Fibroblast of peridontal ligament (primary cell): ENCODE results near the gene SELENON.

ENCODE experiments used
- DNase-seq: peaks from one replicate; pipeline ENCODE4 v3.0.0-alpha.2; 2010; ENCODE audit errors: extremely low read depth

The SELENON gene, protein sequence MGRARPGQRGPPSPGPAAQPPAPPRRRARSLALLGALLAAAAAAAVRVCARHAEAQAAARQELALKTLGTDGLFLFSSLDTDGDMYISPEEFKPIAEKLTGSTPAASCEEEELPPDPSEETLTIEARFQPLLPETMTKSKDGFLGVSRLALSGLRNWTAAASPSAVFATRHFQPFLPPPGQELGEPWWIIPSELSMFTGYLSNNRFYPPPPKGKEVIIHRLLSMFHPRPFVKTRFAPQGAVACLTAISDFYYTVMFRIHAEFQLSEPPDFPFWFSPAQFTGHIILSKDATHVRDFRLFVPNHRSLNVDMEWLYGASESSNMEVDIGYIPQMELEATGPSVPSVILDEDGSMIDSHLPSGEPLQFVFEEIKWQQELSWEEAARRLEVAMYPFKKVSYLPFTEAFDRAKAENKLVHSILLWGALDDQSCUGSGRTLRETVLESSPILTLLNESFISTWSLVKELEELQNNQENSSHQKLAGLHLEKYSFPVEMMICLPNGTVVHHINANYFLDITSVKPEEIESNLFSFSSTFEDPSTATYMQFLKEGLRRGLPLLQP

DNA sequence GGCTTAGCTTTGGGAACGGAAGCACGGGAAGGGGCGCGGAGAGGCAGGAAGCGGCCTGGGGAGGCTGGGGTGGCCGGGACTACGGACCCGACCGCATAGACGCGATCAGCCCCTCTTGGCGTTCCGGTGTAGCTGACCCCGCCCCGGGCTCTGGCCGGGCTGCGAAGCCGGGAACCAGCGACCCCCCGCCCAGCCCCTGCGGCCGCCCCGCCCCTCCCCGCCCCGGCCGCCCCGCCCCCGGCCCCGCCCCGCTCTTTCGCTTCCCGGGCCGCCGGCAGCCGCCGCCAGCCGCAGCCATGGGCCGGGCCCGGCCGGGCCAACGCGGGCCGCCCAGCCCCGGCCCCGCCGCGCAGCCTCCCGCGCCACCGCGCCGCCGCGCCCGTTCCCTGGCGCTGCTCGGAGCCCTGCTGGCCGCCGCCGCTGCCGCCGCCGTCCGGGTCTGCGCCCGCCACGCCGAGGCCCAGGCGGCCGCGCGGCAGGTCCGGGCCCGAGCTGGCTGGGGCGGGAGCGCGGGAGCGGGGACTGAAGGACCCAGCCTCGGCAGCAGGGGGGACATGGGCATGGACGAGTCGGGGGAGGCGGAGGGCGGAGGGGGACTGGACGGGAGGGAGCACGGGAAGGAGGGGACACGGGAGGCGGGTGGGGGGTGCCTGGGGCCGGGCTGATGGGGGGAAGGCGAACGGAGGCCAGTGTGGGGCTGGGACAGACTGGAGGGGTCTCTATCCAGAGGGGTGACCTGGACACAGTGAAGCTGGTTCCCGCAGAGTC, at the start of gene SELENON:
SELENON (plus strand) TSS at position 259 of the 768 bp plus-strand sequence; CDS start at position 297, 38 bp downstream.
- DNase-seq = no peak

DNA sequence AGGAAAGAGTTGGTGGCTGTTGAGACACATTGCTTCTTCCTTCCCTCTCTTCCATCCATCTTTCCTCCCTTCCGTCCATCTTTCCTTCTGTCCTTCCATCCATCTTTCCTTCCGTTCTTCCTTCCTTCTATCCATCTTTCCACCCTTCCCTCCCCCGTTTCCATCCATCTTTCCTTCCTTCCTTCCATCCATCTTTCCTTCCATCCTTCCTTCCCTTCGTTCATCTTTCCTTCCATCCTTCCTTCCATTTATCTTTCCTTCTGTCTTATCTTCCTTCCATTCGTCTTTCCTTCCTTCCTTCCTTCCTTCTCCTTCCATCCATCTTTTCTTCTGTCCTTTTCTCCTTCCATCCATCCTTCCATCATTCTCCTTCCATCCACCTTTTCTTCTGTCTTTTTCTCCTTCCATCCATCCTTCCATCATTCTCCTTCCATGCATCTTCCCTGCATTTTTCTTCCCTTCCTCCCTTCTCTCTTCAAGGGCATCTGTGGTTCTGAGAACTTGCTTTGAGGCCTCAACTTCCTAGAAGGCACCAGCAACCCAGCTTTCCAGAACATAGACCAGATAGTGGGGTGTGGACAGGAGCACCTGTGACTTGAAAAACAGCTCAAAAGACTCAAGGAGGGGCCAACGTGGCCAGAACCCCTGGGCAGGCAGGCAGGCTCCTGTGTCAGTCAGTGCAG, 48.9 kb upstream of the SELENON start:
- DNase-seq = no peak

DNA sequence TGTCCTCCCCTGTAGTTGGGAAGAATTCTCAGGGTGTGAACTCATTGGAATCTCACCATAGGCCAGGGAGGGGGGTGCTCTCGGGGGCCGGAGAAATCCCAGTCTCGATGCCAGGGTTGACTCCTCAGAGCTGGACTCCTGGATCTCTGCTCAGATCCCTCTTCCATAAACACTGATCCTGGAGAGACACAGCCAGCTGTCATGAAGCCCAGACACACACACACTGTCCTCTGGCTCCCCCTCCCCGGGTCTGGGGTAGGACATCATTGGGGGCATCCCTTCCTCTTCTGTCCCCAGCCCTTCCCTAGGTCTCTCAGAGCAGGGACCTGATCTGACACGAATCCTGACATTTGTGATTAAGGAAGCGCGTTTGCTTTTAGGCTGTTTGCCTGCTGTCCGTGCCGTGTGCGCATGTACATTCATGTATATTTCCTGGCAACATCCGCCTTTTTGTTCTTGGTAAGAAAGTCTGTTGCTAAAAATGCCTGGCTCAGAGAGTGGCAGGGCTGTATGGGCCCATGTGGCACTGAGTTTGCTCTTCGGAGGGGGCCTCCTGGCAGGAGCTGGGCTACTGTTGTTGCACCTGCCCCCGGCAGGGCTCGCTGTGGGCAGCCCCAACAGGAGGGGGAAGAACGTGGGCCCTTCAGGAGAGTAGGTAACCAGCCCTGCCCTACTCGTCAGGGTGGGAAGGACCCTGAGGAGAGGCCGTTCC, 45.4 kb upstream of the SELENON start:
- DNase-seq = no peak

DNA sequence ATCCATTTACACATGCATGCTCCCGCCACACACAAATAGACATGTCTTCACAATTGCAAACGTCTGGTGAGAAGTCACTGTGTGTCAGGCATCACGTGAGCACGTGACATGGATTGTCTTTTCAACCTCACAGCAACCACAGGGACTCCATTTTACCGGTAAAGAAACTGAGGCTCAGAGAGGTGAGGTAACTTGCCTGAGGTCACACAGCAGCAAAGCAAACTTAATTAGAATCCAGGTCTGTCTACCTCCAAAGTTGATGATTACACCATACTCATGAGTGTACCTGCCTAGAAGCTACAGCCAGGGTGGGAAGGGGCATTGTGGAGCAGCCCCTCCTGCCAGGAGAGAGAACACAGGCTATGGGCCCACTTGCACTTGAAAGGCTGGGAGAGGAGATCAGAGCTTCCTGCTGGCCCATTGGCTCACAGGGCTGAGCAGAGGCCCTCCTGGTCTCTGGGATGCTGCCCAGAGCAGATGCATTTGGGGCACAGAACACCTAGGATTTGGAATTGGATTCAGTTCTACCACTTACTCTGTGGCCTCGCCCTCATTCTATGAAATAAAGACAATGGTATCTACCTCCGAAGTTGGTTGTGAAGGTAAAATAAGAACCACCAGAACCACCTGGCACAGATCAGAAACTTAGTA, 44.4 kb upstream of the SELENON start:
- no peak for DNase-seq

DNA sequence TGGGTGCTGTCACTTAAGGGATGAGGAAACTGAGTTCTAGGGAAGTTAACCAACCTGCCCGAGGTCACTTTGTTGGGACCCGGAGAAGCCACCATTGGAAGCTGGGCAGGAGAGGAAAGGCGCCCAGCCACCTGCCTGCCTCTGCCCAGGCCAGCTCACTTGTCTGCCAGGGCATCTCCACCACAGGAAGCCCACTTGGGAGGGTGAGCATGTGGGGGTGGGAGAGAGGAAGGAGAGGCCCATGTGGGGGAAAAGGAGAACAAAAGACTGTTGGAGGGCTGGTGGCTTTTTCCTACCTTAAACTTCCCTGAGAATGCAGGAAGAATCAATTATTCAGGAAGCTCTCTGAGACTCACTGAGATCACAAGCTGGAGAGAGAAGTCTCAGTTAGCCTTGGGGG, 43.8 kb upstream of the SELENON start:
- DNase-seq = no peak

DNA sequence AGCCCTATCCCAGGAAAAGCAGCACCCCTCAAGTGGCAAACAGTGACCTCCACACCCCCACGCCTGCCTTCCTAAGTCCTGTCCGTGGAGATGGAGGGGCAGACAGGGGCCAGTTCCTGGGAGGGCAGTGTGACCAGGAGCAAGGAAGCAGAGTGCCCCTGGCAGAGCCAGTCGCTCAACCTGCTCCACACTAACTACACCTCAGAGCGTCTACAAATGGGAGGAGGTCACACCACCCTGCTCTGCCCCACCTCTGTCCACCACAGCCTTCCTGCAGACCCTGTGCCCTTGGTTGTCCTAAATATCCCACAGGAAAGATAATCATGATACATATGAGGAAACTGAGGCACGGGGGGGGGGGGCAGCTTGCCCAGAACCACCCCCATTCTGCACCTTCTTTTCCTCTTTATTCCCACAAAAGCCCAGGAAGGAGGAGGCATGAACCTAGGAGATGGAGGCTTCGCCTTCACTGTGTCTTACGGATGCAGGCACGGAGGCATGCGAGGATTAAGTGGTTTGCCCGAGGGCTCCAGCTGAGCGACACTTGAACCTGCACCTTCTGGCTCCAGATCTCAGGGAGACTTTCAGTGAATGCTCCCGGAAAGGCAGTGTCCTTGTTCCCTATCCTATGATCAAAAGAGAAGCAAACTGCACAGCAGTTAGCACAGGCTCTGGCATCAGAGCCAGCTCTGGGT, 42.7 kb upstream of the SELENON start:
- DNase-seq = no peak

DNA sequence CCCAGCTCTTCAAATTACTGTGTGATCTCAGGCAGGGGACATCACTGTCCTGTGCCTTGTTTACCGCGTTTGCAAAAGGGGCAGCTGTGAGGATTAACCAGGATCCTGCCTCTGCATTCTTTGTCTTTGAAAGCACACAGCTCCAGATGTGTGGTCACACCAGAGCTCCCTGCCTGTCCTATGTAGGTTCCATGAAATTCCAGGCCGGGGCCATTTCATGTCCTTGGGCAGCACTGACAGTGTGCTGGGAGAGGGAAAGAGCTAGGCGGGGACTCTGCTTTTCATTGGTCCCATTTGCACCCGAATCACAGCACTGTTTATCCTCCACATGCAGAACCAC, 42.2 kb upstream of the SELENON start:
- no peak for DNase-seq

DNA sequence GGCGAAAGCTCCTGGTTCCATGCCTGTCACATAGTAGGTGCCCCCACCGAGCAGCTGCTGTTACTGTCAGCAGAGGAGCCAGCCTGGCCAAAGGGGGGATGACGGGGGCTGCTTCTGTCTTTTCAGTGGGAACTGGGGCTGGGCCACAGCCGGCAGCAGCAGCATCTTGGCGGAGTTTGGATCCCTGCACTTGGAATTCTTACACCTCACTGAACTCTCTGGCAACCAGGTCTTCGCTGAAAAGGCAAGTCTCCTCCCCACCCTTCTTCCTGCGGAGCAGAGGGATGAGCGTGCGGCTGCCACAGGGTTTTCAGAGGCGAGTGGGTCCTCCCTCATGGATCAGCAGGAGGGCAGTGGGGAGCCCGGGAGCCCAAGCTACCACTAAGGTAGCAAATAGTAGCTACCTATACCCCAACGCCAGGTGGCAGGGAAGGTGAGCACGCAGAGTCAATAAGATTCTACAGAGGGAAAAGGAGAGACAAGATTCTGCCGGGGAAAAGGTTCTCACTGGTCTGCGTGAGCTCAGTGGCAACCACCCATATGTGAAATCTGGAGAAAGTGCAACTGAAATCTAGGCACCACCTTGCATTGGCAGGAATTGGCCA, 41.4 kb upstream of the SELENON start:
- DNase-seq = no peak

DNA sequence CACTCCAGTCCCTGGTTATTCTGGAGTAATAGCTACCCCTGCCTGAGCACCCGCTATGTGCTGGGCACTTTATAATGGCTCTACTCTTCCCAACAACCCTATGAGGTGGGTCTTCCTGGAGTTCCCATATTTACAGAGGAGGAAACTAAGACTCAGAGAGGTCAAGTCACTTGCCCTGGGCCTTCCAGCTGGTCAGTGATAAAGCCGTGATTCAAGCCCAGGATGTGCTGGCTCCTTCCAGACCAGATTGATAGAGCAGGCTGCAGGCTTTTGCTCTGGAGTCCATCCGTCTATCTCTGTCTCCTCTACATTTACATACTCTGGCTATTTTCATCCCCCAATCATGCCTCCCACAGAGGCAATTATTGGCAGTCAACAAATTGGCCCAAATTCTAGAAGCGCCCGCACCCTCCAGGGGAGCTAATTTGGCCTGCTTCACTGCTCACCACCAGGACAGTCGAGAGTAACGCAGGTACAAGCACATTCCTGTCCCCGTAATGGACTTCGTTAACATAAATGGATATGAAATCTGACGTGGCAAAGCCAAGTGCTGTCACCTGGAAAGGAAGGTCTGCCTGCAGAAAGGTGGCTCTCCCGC, 39.8 kb upstream of the SELENON start:
- DNase-seq = no peak

DNA sequence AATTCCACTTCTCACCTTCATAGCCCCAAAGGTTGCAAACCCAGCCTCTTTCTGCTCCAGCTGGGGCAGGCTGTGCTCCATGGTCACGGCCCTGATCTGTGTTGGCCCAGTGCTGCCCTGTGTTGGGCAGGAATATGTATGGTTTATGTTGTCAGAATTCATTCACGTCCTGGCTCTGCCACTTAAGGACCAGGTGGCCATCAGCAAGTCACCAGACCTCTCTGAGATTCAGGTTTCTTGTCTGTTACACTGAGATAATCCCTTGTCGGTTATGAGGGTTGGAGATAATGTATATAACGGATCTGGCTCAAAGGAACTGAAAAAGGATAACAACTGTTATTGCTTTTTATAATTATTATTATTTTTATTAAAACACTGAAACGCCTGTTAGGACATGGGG, 39.1 kb upstream of the SELENON start:
- DNase-seq = no peak

DNA sequence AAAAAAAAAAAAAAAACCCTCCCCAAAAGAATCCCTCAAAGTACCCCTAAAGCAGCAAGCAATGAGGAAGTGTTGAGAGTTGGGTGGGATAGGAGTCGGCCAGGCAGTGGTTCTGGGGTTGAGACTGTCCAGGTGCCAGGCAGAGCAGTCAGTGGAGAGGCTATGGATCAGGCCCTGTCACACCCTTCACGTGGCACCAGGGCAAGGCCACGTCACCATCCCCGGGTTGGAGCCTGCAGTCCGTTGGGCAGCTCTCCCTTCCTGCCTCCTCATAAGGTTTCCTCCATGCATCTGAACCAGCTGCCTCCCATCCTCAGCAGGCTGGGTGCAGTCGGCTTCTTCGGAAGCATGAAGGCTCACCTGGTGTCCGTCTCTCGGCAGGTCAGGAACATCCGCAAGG, 36.5 kb upstream of the SELENON start:
- no peak for DNase-seq

DNA sequence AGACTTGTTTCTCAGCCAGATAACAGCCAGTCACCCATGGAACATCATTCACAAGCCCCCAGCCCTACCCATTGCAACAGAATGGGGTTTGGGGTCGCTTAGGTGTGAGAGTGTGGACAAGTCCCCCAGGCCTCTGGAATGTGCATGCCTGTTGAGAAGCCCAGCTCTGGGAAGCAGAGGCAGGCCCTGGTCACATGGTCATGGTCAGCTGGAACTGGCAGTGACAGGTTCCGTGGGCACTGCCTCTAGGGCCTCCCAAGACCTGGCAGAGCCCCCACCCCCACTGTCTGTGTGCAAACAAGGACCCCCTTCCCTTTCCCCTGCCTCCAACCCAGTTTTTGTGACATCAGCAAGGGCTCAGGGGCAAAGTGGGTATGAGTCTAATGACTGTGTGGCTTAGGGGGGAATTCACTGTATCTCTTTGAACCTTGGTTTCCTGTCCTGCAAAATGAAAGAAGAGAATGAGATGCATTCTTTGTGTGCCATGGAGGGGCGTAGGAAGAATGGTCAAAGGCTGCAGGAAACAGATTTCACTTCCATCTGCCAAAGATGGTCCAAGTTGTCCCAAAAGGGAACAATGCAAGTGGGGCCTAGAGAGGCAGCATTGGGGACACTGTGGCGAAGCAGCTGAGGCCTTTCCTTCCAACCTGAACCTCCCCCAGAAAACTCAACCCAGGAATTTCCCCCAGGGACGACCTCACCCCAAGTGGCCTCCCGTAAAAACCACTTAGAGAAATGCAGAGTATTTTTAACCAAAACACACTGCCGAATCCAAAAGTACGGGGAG, 34.7 kb upstream of the SELENON start:
- DNase-seq = peak; percentile 20

DNA sequence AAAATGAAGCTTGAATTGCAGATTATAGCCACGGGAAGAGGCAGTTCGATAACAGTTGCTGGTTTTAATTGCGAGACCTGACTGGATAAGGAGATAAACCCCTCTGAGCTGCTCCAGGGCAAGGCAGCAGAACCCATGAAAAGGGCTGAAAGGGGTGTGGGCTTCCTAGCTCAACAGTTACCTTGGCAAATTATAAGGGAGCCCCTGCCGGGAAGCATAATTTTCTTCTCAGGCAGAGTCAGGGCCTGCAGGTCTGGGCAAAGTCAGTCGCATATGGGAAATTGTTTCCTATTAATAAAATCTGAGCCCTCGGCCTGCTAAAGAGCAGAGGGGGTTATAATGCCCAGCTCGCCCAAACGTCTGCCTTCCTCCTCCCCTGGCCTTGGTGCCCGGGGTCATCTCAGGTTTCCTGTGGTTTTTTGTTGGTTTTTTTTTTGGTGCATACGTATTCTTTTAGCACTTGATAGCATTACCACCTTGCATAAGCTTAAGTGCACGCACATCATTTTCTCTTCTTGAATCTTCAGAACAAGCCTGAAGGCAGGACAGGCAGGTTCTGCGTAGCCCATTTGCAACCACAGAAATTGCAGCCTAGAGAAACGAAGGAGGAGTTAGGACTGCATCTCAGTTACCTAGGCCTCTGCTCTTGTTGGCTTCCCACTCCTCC, 33.9 kb upstream of the SELENON start:
- DNase-seq = no peak

DNA sequence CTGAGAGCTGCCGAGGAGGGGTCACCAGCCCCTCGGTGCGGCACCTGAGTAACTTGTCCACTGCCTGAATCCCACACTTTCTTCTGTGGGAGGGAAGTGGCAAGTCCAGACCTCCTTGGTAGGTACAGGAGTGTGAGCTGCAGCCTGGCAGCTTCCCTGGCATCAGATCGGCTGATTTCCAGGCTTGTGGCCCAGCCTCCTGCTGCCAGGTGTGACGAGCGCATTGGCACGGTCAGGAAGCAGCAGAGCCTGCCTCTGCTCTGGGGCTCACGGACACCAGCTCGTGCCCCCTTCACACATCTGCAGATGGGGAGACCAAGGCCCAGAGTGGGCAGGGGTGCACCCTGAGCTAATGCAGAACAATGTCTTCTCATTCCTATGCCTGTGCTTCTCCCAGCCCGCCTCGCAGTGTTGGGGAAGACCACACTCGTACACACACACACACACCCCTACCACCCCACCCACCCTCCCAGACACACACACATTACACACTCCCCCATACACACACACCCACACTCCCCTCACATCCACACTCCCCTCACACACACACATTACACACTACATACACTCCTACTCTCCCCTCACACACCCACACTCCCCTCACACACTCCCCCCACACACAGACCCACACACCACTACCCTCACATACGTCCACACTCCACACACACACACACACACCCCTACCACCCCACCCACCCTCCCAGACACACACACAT, 33.1 kb upstream of the SELENON start:
- no peak for DNase-seq

DNA sequence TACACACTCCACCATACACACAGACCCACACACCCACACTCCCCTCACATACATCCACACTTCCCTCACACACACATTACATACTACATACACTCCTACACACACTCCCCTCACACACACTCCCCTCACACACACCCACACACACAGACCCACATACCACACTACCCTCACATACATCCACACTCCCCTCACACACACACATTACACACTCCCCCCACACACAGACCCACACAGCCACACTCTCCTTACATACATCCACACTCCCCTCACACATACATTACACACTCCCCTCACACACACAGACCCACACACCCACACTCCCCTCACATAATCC, 32.6 kb upstream of the SELENON start:
- no peak for DNase-seq

DNA sequence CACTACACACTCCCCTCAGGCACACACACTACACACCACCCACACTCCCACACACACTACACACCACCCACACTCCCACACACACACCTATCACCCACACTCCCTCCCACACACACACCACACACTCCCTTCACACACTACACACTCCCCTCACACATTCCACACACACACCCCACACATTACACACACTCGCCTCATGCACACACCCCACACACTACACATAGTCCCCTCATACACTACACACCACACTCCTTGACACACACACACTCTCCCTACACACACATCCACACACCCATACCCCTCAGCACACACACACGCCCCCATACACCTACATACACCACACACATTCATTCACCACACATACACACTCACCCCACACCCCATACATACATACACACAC, 31.0 kb upstream of the SELENON start:
- DNase-seq = no peak

DNA sequence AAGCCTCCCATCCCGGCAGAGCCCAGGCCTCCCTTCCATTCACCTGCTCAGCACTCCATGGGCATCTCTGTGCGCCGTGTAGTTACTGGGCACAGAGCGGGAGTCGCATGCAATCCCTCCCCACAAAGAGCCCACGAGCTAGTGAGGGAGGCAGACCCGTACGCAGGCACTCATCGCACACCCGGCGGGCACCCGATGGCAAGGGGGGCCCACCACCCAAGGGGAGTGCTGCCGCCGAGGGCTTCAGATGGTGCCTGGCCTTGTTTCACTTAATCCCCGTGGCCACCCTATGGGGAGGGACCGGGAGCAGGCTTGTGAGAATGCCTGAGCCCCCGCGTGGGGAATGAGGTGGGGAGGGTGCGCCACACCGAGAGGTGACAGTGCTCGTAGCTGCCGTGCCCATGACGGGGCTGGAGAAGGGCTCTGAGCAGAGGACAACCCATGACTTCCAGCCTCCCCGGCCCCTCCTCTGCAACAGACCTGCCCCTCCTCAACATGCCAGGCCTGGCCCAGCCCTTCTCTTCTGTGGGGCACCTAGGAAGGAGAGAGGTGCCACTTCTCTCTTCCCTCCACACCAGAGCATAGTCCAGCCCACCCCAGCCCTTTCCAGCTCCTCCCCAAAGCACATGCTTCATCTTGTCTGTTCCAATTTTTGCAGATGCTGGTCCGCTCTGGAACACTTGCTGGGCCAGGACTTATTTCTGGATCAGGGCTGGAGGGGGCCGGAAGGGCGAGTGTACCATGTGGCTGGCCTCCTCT, 30.2 kb upstream of the SELENON start:
- DNase-seq = no peak
